AG08396 (cell line): ENCODE results near the gene RNF145.
"Not testable (repeated sequence)": the region's sequence is repeated elsewhere in the genome, so short reads cannot be mapped to it uniquely, and the experiment has no call there.

Source experiments
- DNase-seq: peaks from one replicate; pipeline ENCODE4 v3.0.0; 2012; ENCODE audit warnings: low spot score, mixed read lengths

RNF145 gene

GRCh38 chr5:159156426-159157238 lies 52.7 kb downstream of the RNF145 start:
- DNase-seq, result peak; percentile 65

DNA sequence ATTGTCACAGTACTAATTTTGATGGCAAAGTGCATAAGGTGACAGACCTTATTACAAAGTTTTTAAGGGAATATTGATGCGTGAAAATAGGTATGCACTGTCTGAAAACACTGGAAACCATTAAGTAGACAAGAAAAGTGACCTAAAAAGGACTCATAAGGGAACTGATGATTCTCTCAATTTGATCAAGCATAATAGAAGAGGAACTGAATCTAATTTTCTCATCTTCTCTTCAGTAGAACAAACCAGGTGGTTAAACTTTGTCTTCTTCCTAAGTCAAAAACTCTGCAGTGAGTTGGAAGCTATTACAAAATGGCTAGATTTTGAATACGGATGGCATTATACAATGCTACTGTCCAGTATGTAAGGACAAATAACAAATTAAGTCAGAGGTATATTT lies 53.4 kb downstream of the RNF145 start:
- no peak for DNase-seq

DNA sequence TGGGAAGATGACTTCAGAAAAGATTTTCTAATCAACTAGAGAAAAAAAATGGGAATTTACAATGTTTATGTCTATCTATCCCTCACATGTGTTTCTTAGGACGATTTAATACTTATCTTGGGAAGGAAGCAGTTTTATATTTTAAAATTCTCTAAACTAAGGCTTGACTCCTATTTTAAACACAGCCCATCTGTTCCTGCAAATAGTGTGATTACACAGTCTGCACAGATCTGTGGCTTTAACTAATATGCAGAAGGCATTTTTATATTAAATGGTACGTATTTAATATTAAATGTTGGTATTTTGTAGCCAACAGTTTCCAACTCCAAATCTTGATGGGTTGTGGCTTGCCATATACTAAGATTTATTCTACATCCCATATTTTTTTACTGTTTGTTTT lies 56.5 kb downstream of the RNF145 start:
- DNase-seq, result no peak

DNA sequence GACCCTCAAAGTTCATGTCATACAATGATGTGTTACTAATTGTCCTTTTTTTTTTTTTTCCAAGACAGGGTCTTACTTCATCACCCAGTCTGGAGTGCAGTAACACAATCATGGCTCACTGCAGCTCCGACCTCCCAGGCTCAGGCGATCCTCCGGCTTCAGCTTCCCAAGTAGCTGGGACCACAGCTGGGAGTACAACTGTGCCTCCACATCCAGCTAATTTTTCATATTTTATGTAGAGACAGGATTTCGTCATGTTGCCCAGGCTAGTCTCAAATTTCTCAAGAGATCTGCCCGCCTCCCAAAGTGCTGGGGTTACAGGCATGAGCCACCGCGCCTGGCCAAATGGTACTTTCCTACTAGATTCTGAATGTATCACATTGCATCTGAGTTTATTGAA lies 60.3 kb downstream of the RNF145 start:
- DNase-seq, result no peak

- no peak for DNase-seq
Observed at GRCh38 chr5:159147976-159148375, 61.4 kb downstream of the RNF145 start.

DNA sequence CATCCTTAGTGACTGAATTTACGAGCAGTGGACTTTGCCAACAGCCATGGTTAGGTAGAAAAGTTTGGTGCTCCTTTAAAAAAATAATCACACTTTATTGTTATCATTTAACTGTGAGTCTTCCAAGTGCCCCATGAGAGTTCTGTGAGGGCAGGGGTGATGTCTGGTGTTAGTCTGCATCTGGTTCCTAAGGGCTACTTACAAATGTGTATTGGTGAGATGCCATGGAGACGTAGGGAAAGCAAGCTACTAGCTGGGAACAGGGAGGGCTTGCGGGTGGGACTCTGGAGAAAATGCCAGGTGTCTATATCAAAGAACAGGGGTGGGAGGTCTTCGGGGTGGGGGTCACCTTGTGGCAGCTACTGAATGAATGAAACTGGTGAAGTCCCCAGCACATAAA lies 62.5 kb downstream of the RNF145 start:
- DNase-seq, result no peak

DNA sequence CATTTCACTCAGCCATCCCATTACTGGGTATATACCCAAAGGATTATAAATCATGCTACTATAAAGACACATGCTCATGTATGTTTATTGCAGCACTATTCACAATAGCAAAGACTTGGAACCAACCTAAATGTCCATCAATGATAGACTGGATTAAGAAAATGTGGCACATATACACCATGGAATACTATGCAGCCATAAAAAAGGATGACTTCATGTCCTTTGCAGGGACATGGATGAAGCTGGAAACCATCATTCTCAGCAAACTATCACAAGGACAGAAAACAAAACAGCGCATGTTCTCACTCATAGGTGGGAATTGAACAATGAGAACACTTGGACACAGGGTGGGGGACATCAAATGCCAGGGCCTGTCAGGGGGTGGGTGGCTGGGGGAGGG lies 64.2 kb downstream of the RNF145 start:
- DNase-seq, result not testable (repeated sequence)

GRCh38 chr5:159139802-159140201 lies 69.6 kb downstream of the RNF145 start:
- DNase-seq, result no peak

GRCh38 chr5:159135896-159136531 lies 73.3 kb downstream of the RNF145 start:
- DNase-seq, result peak; percentile 35

GRCh38 chr5:159133041-159133741 lies 76.2 kb downstream of the RNF145 start:
- DNase-seq, result peak; percentile 65

- DNase-seq, result no peak
Observed at GRCh38 chr5:159132429-159133040, 76.8 kb downstream of the RNF145 start.

GRCh38 chr5:159131951-159132350 lies 77.4 kb downstream of the RNF145 start:
- DNase-seq, result no peak

DNA sequence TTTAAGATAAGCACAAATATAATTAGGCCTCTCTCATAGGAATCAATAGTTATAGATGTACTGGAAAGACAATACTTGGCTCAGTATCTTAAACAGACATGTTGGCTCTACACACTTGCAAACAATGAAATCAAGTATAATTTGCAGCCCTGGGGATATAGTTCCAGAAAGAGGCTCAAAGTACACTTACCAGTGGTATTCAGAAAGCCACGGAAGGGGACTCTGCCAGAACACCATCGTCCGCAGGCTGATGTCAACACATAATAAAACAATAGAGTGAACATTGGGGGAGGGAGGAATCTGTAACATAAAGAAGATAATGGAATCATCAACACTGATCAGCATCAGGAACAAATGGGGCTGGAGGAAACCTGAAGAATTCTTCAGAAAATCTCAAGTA lies 78.5 kb downstream of the RNF145 start:
- DNase-seq, result no peak

GRCh38 chr5:159128070-159128541 lies 81.2 kb downstream of the RNF145 start:
- DNase-seq, result no peak

DNA sequence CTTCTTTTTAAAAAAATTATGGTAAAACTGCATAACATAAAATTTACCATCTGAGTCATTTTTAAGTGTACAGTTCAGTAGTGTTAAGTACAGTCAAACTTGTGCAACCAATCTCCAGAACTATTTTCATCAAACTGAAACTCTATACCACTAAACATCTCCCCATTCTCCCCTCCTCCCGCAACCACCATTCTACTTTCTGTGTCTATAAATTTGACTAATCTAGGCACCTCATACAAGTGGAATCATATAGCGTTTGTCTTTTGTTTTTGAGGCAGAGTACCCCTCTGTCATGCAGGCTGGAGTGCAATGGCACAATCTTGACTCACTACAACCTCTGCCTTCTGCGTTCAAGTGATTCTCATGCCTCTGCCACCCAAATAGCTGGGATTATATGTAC lies 85.7 kb downstream of the RNF145 start:
- DNase-seq, result no peak

- DNase-seq, result no peak
Observed at GRCh38 chr5:159123189-159123588, 86.2 kb downstream of the RNF145 start.

GRCh38 chr5:159121061-159121460 lies 88.3 kb downstream of the RNF145 start:
- DNase-seq, result no peak

DNA sequence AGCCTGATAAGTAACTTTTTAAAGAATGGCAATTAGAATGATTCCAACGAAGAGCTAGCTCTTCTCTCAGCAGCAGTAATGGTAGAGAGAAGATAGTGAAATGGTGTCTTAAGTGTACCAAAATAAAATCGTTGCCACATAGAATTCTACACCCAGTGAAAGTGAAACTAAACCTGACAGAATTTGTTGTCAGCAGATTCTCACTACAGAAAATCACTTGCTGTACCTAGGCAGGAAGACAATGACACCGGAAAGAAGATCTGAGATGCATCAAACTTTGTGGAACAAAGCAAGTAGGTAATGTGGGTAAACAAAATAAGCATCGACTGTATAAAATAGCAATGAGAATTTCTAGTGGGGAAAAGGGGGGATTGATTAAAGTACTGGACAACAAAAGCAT lies 88.9 kb downstream of the RNF145 start:
- no peak for DNase-seq

DNA sequence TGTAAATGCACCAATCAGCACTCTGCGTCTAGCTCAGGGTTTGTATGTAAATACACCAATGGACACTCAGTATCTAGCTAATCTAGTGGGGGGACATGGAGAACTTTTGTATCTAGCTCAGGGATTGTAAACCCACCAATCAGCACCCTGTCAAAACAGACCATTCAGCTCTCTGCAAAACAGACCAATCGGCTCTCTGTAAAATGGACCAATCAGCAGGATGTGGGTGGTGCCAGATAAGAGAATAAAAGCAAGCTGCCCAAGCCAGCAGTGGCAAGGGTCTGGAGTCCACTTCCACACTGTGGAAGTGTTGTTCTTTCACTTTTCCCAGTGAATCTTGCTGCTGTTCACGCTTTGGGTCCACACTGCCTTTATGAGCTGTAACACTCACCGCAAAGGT lies 89.5 kb downstream of the RNF145 start:
- DNase-seq, result not testable (repeated sequence)

GRCh38 chr5:159118958-159119659 lies 90.2 kb downstream of the RNF145 start:
- not testable (repeated sequence) for DNase-seq

DNA sequence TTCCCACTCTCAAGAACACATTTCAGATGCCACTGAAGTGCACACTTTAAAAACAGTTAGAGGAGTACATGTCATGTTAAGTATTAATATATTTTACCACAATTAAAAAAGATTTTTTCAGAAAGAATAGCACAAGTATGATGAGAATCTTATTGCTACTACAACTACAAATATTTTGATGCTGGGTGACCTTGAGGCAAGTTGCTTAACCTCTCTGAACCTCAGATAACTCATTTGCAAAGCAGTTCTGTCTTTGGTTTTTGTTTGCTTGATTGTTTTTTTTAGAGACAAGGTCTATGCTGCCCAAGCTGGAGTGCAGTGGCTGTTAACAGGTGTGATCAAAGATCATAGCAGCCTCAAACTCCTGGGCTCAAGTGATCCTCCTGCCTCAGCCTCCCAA lies 95.9 kb downstream of the RNF145 start:
- DNase-seq, result no peak

DNA sequence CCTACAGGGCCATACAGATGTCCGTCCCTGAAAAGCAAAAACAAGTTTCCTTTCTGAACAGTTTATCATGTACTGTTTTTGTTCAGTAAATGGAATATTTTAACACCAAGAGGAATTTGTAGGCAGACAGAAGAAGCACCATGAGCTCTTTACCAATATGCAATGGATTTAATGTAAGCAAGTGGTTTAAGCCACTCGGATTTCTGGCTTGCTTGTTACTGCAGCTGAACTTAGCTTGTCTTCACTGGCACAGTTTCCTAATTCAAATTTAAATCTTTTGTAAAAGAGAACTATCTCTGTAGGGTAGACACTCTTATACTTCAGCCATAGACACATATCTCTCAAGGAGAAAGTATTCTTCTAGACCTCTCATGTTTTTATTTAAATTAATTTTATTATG lies 96.9 kb downstream of the RNF145 start:
- DNase-seq, result no peak
